Mucosa of gallbladder (tissue), 1 donor: ENCODE data around the gene AP4S1. TPM values are rescaled to one million over a fixed set of nuclear protein-coding genes. Genes with fewer than 3 reads are reported as not detected.
"Not testable (repeated sequence)": the region's sequence is repeated elsewhere in the genome, so short reads cannot be mapped to it uniquely, and the experiment has no call there.

Source experiments
- DNase-seq: peaks from one replicate; pipeline ENCODE4 v3.0.0-alpha.2; 2020; ENCODE audit warnings: low spot score
- total RNA-seq: library from RNA; stranded (reverse); gene quantifications from one replicate; pipeline ENCODE4 v1.2.1, GENCODE V29; 2021
- donor health status: DM: no; HTN: no; CAD: no.

AP4S1 gene
- total RNA-seq, 1 donor from 2014 or later = 7.5 TPM

DNA sequence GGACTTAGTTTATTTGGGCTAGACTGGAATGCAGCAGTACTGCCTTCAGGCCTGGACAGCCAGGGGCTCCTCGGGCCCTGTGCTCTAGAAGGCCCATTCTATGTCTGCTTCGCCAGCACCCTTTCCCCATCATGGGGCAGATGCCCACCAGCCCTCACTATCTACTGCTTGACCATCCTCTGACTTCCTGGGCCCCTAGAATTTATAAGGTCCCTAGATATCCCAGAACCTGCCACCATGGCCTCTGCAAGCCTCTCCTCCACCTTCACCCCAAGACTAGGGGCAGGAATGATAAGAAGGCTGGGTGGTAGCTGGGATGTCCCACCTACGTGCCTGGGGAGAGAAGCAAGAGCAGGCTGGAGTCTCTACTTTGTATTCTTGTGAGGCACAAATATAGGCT is 59.6 kb downstream of the AP4S1 start:
- DNase-seq = no peak

DNA sequence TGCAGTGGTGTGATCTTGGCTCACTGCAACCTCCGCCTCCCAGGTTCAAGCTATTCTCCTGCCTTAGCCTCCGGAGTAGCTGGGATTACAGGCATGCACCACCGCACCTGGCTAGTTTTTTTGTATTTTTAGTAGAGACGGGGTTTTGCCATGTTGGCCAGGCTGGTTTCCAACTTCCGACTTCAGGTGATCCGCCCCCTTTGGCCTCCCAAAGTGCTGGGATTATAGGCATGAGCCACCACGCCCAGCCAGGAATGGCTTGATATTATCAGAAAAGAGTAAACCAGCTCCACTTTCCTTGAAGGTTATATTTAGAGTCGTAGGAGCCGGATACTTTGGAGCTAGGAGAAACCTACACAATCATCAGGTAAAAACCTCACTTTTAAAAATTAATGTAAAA is 61.0 kb downstream of the AP4S1 start:
- not testable (repeated sequence) for DNase-seq

DNA sequence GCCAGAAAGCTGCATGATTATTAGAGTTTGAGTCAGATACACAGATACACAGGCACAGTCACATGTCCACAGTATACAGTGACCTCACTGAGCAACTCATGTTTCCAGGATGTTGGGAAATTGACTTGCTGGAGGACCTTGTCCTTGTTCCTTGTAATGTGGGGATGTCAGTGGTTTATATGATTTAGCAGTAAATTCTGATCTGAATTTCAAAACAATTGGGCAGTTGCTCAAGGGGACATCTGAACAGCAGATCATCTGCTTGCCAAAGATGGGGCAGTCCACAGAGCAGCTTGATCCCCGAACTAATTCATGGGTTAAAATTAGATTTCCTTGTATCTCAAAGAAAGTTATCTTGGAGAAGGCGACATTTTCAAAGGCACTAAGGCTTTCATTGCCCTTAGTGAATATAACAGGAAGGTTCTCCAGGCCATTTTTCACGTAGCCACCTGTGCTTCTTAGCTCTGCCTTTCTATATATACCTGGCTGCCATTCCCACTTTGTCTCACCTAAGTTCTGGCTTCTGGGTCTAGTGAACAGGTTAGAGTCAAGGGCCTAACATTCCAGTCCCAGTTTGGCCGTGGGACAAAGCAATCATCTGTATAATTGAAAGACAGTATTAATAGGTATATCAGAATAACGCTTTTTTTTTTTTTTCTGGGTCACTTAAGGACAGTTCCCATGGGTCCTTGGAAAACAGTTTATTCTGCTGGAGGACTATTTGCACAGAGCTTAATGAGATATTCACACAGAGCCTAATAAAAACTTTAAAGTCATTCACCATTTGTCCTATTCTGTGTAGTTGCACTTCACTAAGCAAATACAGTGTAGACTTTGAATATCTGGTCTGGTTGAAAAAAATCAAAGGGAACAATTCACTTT is 65.7 kb downstream of the AP4S1 start:
- peak; percentile 42 for DNase-seq

DNA sequence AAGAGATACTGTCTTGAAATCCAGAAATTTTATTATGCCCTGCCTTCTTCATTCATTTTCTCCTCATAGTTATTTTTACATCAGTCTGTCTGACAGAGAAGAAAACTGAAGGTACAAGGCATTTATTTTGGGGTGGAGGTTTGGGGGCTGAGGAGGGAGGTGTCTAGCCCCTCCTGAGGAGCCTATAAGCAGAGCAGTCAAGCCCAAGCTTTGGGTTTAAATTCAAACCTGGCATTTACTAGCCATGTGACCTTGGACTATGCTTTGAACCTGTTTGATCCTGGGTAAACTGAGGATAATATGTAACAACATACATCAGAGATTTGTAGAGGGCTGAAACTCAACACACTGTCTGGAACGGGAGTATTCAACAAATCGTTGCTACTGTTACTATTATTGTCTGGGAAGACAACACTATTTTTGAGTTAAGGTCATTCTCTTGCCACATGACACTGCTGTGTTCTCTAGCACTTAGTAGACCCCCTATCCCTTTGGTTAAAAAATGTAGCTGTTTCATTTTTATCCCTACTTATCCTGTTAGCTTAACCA is 66.8 kb downstream of the AP4S1 start:
- DNase-seq = no peak

DNA sequence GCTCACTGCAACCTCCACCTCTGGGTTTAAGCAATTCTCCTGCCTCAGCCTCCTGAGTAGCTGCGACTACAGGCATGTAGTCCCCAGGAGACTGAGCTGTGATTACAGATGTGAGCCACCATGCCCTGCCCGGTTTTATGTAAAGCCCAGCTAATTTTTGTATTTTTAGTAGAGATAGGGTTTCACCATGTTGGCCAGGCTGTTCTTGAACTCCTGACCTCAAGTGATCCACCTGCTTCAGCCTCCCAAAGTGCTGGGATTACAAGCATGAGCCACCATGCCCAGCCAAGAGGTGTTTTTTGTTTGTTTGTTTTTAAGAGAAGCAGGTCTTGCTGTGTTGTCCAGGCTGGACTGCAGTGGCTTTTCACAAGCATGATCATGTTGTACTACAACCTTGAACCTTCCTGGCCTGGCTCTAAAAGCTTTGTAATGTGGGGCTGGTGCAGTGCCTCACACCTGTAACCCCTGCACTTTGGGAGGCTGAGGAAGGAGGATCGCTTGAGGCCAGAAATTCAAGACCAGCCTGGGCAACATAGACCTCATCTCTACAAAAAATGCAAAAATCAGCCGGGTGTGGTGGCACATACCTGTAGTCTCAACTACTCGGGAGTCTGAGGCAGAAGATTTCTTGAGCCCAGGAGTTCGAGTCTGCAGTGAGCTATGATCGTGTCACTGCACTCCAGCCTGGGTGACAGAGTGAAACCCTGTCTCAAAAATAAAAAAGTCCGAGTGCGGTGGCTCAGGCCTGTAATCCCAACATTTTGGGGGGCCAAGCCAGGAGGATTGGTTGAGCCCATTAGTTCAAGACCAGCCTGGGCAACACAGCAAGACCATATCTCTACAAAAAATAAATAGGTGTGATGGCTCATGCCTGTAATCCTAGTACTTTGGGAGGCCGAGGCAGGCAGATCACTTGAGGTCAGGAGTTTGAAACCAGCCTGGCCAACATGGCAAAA is 68.7 kb downstream of the AP4S1 start:
- not testable (repeated sequence) for DNase-seq

DNA sequence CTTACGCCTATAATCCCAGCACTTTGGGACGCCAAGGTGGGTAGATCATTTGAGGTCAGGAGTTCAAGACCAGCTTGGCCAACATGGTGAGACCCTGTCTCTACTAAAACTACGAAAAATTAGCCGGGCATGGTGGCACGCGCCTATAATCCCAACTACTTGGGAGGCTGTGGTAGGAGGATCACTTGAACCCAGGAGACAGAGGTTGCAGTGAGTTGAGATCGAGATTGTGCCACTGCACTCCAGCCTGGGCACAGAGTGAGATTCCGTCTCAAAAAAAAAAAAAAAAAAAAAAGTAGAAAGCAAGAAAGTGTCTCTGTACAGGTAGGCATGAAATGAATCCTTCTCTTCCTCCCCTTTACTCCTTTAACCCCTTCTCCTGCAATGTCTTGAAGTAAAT is 70.4 kb downstream of the AP4S1 start:
- DNase-seq = not testable (repeated sequence)

DNA sequence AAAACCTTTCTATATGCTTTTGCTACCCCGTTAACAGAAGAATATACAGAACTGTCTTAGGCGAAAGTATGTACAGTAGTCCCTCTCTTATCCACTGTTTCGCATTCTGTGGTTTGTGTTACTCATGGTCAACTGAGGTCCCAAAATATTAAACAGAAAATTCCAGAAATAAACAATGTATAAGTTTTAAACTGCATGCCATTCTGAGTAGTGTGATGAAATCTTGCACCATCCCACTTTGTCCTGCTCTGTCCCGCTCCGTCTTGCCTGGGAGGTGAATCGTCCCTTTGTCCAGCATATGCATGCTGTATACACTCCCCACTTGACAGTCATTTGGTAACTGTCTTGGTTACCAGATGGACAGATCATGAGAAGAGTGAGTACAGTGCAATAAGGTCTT is 70.8 kb downstream of the AP4S1 start:
- DNase-seq = no peak

DNA sequence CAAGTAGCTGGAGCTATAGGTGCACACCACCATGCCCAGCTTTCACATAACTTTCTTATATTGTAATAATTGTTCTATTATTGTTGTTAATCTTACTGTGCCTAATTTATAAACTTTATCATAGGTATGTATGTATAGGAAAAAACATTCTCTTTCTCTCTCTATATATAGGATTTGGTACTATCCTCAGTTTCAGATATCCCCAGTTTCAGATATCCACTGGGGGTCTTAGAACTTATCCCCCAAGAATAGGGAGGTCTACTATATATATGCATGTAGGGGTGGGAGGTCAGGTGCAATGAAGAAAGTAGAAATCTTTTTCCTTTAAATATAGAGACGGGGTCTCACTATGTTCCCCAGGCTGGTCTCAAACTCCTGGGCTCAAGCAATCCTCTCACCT is 71.6 kb downstream of the AP4S1 start:
- no peak for DNase-seq

DNA sequence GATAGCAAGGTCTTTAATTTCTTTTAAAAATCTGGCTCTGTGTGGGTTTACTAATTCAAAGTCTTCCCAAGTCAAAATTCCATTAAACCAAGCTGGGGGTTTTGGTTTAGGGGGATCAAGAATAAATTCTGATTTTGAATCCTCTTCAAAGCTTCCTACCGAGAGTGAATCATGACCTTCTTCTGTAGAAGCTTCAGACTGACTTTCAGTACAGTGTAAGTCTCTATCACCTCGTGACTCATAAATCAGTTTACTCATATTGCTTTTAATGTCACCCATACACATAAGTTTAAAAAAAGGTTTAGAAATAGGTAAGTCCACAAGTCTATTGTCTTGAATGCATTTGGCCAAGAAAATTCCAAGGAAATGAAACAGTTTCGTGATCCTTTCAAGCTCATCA is 81.3 kb downstream of the AP4S1 start:
- no peak for DNase-seq

DNA sequence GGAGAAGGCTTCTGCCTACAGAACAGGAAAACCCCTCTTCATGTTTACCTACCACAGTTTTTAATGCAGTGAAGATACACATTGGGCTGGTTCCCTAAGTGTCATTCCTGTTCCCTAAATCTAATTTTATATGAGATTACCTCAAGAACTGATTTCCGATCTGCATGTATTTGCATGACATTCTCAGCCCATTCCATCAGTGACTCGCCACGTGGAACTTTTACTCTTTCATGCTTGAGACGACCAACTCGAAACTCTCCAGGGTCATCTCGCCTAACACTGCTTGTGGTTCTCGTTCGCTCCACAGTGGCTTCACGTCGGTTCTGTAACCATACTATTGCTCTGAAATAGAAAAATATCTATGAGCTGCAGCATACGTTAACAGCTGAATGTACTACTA is 83.8 kb downstream of the AP4S1 start:
- no peak for DNase-seq

DNA sequence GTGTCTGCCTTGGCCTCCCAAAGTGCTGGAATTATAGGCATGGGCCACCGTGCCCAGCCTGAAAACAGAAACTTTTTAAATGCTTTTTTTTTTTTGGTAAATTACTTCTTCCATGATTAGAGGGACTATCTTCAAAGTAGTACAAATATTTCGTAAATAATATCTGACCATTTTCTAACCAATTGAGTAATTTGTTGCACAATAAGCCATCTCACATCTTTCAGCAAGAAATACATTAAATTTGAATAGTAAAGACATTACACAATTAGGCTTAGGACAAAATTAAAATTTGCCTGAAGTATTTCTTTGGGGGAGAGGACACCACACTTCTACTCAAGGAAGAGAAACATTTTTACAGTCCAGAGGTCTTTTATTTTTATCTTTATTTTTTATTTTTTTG is 85.4 kb downstream of the AP4S1 start:
- no peak for DNase-seq

DNA sequence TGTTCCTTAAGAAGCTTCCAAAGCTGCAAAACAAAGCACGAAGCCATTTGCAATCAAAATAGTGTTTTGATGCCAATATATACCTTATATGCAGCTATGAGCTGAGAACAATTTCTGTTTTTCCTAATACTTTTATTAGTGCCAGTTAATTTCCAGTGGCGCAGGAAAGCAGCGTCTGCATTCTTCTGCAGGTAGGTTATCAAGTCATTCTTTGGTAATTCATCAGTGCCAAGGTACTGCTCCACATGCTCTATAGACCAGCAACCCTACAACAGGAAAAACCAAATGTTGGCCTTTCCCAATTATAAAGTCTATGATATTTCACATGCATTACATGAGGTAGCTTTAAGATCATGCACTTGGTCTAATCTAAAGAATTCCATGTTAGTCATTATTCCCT is 88.3 kb downstream of the AP4S1 start:
- DNase-seq = no peak

DNA sequence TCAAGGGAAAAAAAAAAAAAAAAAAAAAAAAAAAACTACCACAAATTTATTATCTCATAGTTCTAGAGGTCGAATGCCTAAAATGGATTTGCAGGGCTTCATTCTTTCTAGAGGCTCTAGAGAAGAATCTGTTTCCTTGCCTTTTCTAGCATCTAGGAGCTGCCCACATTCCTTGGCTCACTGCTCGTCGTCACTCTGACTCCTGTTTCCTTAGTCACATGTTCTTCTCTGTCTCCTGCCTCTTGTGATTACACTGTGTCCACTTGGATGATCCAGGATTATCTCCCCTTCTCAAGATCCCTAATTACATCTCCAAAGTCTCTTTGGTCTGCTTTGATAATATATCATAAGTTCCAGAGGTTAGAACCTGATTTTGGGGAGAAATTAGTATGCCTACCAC is 93.4 kb downstream of the AP4S1 start:
- no peak for DNase-seq

DNA sequence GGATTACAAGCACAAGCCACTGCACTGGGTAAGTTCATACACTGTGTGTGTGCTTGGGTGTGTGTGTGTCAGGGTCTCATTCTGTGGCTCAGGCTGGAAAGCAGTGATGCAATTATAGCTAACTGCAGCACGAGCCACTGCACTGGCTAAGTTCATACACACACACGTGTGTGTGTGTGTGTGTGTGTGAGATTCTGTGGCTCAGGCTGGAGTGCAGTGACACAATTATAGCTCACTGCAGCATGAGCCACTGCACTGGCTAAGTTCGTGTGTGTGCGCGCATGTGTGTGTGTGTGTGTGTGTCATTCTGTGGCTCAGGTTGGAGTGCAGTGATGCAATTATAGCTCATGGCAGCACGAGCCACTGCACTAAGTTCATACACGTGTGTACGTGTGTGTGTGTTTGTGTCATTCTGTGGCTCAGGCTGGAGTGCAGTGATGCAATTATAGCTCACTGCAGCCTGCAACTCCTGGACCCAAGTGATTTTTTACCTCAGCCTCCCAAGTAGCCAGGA is 96.7 kb downstream of the AP4S1 start:
- DNase-seq = no peak

DNA sequence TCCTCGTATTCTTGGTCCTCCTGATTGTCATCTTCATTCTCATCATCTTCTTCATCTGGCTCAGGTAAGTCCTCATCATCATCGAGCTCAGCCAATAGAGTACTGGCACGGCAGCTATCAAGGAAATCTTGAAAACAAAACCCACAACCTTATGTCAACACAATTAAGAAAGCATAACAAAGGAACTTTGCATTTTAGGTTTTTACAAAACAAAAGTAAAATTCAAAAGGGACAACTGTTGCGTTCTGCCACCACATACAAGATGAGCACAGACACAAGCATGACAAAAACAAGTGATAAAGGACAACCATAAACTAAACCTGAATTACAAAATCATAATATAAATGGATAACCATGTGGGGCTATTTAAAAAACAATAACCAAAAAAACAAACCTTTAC is 97.5 kb downstream of the AP4S1 start:
- no peak for DNase-seq

DNA sequence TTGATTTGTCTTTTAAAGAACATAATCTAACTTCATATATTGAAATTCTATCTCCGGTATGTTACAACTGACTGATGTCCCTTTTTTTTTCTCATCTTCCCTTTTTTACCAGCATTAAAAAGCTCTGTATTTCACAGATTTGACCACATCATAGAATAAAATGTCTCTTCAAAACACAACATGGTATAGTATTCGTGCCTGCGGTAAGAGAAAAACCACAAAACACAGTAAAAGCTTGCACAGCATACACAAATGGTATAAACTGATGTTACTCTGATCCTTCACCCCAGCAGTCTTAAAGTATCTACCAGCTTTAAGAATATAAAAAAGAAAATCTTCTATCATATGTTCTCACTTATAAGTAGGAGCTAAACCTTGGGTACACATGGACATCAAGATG is 98.7 kb downstream of the AP4S1 start:
- no peak for DNase-seq

DNA sequence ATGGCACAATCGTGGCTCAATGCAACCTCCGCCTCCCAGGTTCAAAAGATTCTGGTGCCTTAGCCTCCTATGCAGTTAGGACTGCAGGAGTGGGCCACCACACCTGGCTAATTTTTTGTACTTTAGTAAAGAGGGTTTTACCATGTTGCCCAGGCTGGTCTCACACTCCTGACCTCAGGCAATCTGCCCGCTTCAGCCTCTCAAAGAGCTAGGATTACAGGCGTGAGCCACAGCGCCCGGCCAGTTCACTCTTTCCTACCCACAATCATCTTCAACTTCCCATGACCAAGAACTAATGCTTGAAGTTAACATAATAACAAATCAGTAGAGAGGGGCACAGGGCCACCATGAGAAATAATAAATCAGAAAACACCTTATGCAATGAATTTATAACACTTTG is 99.8 kb downstream of the AP4S1 start:
- no peak for DNase-seq

DNA sequence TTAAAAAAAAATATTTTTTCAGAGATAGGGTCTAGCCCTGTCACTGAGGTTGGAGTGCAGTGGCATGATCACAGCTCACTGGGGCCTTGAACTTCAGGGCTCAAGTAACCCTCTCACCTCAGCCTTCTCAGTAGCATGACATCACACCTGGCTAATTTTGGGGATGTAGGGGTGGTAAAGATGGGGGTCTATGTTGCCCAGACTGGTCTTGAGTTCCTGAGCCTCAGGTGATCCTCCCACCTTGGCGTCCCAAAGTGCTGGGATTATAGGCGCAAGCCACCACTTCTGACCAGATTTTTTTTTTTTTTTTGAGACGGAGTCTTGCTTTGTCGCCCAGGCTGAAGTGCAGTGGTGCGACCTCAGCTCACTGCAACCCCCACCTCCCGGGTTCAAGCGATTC is 101.2 kb downstream of the AP4S1 start:
- no peak for DNase-seq

DNA sequence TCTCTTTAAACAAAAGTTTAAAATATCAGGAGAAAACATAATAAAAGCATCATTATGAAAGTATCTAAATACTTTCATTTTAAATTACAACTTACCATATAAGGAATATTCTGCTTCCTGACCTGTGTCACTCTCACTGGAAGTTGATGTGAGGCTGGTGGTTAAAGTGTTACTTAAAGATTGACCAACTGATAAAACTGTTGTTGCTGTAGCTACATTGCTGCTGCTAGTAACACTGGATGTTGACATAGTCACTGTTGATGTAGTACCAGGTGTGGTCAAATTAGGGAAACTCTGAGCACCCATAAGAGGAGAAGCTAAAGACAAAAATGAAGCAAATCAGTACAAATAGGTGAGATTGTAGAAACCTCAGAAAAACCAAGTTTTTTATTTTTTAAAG is 102.2 kb downstream of the AP4S1 start:
- no peak for DNase-seq

DNA sequence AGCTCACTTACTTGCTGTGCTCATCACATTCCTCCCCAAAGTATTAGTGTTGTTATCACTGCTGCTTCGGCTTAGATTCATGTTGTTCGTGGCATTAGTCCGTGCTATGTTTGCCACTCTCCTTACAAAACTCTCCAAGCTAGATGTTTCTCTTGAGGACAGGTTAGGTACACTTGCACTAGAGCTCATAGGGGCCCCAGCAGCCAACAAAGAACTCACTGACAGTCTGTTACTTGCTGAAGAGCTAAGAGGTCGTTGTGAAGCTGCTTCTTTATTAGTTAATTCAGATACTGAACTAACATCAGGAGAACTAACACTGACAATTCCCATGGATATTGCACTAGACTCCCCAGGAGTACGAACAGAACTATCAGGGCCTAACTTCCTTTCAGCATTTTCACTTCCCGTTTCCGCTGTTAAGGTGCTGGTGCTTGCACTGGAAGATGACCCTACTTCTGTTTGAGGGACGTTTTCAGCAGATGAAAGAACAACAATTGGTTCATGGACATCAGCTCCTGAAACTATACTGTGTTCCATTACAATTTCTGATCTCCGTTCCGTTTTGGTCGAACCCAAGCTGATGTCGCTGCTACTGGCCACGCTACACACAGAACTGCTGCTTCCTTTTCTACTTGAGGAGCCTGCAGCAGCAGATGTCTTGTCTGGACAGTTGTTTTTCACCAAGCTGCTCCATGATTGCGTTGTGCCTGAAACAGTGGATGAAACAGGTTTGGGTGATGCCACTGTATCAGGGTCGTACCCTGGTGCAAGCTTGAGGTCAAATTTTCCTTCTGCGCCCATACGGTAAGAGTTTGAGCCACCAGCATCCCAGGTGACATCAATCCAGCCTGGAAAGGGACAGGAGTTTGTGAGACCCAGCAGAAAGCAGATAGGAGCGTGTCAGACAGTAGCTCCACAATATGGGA is 103.4 kb downstream of the AP4S1 start:
- DNase-seq = no peak

DNA sequence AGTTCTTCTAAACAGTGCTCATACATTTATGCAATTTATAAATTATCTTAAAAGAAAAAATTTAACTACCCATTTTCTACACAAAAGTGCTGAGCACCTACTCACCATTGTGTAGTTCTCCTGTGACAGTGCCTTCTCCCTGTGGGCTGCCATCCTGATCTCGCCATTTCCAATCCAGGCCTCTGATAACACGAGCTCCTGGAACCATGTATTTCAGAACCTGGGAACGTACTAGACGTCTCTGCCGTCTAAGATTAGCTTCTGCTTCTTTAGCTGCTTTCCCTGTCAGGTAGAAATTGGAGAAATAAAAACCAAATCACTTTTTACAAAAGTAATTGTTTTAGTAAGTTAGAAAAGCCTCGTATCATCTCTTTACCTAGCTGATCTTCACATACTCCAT is 107.7 kb downstream of the AP4S1 start:
- no peak for DNase-seq
